GM12864 (cell line): ENCODE data around the gene DENND2C.

ENCODE experiments used
- DNase-seq: peaks from one replicate; pipeline ENCODE4 v3.0.0-alpha.2; 2011; ENCODE audit warnings: low read depth
- H3K4me3 ChIP-seq: 2 replicates; pipeline ENCODE4 v1.5.1; 2011; ENCODE audit warnings: mild to moderate bottlenecking, low read depth, low read length, control low read depth
- TF ChIP-seq, protein P1 (sequence below): IDR thresholded peaks from 2 replicates; pipeline ENCODE4 v1.5.1; 2011; ENCODE audit warnings: low read depth, mild to moderate bottlenecking, moderate library complexity, low read length, control low read depth, inconsistent platforms; ENCODE audit errors: missing control alignments

DENND2C gene

DNA sequence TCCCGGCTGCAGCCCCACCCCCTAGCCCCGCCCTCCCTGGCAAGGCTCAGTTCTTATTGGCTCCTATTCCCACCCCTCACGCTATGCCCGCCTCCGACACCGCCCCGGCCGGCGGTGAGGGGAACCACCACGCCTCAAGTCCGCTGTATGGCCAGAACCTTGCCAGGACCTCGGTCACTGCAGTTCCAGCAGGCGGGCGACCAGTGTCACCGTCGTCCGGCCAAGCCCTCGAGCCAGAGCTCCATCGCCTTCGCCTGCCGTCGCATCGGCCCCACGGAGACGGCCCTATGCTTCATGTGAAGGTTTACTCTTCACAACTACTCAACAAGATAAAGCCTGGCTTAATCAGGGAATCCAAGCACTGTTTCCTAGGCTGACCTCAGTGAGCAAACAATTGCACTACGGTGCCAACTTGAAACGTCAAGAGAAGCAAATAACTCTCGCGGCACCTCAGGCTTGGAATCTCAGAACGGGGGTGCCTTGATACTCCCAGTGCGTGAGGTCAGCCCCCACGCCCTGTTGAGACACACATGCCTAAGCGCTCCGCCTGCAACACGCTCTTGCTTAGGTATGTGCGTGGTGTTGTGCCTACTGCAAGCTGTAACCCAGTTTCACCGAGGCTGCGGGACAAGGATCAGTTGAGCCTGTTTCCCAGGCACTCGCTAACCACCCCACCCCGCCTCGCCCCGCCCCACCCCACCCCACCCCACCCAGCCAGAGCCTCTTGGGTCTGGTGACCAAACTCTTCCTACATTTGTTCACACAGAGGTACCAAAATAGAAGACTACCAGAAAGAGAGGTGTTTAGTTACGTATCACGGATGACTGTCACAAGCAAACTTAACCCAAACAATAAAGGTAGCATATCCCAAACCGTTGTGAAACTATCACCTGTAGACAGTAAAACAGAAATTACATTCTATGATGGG, 498 bp upstream of the DENND2C start:
- peak overlapping the region; percentile 78 for H3K4me3 ChIP-seq
- TF ChIP-seq, protein P1, sequence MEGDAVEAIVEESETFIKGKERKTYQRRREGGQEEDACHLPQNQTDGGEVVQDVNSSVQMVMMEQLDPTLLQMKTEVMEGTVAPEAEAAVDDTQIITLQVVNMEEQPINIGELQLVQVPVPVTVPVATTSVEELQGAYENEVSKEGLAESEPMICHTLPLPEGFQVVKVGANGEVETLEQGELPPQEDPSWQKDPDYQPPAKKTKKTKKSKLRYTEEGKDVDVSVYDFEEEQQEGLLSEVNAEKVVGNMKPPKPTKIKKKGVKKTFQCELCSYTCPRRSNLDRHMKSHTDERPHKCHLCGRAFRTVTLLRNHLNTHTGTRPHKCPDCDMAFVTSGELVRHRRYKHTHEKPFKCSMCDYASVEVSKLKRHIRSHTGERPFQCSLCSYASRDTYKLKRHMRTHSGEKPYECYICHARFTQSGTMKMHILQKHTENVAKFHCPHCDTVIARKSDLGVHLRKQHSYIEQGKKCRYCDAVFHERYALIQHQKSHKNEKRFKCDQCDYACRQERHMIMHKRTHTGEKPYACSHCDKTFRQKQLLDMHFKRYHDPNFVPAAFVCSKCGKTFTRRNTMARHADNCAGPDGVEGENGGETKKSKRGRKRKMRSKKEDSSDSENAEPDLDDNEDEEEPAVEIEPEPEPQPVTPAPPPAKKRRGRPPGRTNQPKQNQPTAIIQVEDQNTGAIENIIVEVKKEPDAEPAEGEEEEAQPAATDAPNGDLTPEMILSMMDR = no peak
- peak; percentile 53 for DNase-seq

DNA sequence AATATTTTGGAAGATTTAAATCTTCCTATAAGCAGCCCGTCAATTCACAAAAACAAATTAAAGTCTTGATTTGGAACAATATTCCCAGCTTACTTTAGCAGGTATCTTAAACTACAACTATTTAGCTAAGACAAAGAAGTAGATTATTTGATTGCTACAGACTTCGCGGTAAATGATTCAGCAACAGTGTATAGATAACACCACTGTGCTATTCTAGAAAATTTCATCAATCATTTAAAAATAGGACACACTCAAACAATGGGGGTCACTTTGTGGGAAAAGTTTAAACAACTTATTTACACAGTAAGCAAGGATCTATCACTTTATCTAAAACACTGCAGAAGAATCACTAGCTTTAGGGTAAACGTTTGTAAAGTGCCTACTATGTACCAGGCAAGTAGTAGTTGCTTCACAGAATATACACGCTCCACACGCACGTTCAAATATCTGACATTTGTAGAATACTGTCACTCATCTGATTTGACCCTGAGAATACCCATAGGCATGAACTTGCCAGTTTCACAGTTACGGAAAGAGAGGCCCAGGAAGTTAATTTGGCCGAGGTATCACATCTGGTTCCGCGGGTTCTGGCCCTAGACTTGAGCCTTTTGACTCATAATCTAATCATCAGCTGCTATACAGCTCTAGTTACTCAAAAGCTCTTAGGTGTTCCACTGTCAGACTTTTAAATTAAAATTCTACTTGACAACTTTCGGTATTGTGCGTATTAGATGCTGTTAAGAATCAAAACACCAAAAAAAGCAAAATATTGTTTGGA, 876 bp downstream of the DENND2C start:
- peak overlapping the region; percentile 78 for H3K4me3 ChIP-seq
- TF ChIP-seq, protein P1 = no peak
- no peak for DNase-seq

DNA sequence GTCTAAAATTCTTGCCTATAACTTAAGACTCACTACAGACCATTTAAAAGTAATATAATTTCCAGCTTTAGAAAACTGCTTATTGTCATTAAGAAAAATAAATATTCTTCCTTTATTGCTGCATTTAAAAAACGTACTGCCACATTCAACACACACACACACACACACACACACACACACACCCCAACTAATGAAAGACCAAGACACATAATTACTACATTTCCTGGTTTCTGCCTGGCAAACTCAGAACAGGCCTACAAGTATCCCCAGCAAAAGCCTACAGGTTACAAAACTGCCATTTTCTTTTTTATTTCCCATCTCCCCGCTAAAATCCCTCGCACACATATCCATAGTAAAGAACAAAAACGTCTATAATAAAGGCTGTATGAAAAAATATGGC, 1.5 kb downstream of the DENND2C start:
- H3K4me3 ChIP-seq = no peak overlapping the region
- TF ChIP-seq, protein P1 = no peak
- no peak for DNase-seq

DNA sequence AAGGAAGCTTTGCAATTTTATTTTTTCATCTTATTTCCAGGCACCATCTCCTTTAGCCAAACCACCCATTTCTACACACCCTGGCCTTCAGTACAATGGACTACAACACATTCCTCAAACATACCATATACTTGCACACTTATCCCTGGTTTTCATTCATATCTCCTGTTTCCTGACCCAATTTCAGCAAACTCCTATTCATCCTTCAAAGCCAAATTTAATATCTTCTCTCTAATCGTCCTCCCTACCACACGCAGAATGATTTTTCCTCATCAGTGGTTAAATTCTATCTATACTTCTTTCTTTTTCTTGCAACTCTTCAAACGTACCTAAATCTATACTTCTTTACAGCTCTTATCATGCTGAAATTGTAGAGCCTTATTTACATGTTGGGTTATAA, 2.9 kb downstream of the DENND2C start:
- no peak for DNase-seq
- TF ChIP-seq, protein P1 = no peak
- no peak overlapping the region for H3K4me3 ChIP-seq

DNA sequence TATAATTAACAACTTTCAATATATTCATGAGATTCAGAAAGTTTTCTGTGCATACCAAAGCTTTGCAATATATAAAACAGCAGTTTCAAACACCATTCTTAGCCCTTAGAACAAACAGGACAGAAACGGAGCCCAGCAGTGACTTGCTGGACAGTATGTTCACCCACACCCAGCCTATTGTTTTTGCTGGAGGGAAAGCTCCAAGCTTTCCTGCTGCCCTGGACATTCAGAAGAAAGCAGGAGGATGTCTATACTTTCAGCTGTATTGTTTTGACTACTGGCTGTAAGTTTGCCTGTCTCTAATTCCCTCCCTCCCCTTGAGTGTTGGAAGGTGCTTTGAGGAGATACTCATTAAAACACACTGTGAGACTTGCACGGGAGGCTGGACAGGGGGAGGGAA, 9.6 kb downstream of the DENND2C start:
- H3K4me3 ChIP-seq = no peak overlapping the region
- DNase-seq = no peak
- TF ChIP-seq, protein P1 = no peak

DNA sequence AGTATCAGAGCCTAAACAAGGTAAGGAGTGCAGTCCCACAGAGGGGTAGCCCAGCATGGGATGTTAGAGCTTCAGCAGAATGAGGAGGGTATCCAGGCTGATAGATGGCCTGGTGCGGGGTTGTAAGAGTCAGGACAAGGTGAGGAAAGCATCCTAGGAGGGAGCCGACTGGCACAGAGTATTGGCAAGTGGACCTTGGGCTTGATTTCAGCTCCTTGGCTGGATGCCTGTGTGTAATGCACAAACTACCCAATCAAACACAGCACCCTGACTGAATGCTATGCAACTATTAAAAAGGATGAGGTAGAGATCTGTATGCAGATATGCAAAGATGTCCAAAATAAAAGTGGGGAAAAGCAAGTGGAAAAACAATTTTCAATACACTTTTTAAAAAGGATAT, 18.0 kb downstream of the DENND2C start:
- DNase-seq = no peak
- H3K4me3 ChIP-seq = no peak overlapping the region
- TF ChIP-seq, protein P1 = no peak

DNA sequence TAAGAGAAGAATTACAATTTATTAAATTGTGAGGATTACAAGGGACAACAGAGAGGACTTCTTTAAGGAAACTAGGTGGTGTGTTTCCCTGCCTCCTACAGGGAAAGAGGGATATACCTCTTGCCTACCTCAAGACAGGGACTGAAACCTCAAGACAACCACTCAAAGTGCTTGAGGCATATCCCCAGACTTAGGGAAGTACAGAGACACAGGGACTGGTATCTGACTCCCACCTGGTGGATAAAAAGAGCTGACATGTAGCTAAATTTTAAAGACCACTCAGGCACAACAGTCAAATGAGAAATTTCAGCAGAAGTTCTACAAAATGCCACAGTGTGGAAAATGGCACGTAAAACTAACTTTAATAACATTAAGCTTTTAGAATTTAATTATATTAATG, 21.3 kb downstream of the DENND2C start:
- no peak for DNase-seq
- no peak overlapping the region for H3K4me3 ChIP-seq
- TF ChIP-seq, protein P1 = no peak
